Measurements from ENCODE around the gene OPCML.

- TF ChIP-seq CTCF (IDR thresholded peaks at IDR 0.05) (no peak), EP300 (IDR thresholded peaks at IDR 0.05) (no peak)
These were observed 408.5 kb downstream of the OPCML start for GRCh38 chr11:133123796-133124195.

All from suprapubic skin (tissue), 3 donors.